ENCODE data around the gene SPEG. TPM values are rescaled to one million over a fixed set of nuclear protein-coding genes. Genes with fewer than 3 reads are reported as not detected.

Gene SPEG
- total RNA-seq, 1 experiment from 2014 or later = 23.3 TPM

GRCh38 chr2:219396863-219397457 is 37.7 kb upstream of the SPEG start:
- Mint-ChIP-seq H3K27me3 (ENCODE audit: insufficient read depth, unreplicated experiment) (no peaks in the 10 kb centered on the region), H3K36me3 (ENCODE audit: insufficient read depth, unreplicated experiment) (no peaks in the 10 kb centered on the region), H3K4me1 (ENCODE audit: insufficient read depth, unreplicated experiment) (no peaks in the 10 kb centered on the region), H3K9me3 (ENCODE audit: unreplicated experiment) (no peaks in the 10 kb centered on the region), H3K4me3 (ENCODE audit: unreplicated experiment) (no peak overlapping the region), H3K27ac (ENCODE audit: low read depth, unreplicated experiment) (no peak overlapping the region)
- ChIA-PET POLR2A (interaction anchor here (2.2 kb wide), 1 partner anchor 9 kb away, joined by 6 read pairs; the partner anchor contains the start of gene DNPEP), CTCF (interaction anchor here (0.5 to 9.1 kb wide), 3 partner anchors 10 to 144 kb away, joined by 3 to 287 read pairs (median 3); no protein-coding TSS in a partner anchor)
- no TSS peak for BruUV-seq (replicated peaks)
- no peak for DNase-seq (ENCODE audit: unreplicated experiment)
- no peak for TF ChIP-seq CTCF (IDR thresholded peaks at IDR 0.05; ENCODE audit: unreplicated experiment)
- intact Hi-C loops (cut with micrococcal nuclease) = no loop called here

GRCh38 chr2:219398721-219399363 is 35.8 kb upstream of the SPEG start:
- H3K9me3 Mint-ChIP-seq (ENCODE audit: unreplicated experiment) = no peaks in the 10 kb centered on the region

GRCh38 chr2:219399716-219400478 is 34.7 kb upstream of the SPEG start:
- H3K36me3 Mint-ChIP-seq (ENCODE audit: insufficient read depth, unreplicated experiment) = no peaks in the 10 kb centered on the region
- BruUV-seq (replicated peaks) = no TSS peak
- no peak overlapping the region for H3K4me3 Mint-ChIP-seq (ENCODE audit: unreplicated experiment)
- H3K9me3 Mint-ChIP-seq (ENCODE audit: unreplicated experiment) = no peaks in the 10 kb centered on the region
- CTCF ChIA-PET = interaction anchor here (0.5 to 9.1 kb wide), 6 partner anchors 9 to 243 kb away, joined by 3 to 287 read pairs (median 4); no protein-coding TSS in a partner anchor
- no peaks in the 10 kb centered on the region for H3K4me1 Mint-ChIP-seq (ENCODE audit: insufficient read depth, unreplicated experiment)
- H3K27me3 Mint-ChIP-seq (ENCODE audit: insufficient read depth, unreplicated experiment) = no peaks in the 10 kb centered on the region
- POLR2A ChIA-PET = interaction anchor here (0.9 kb wide), 1 partner anchor 197 kb away, joined by 3 read pairs; no protein-coding TSS in a partner anchor
- no peak for TF ChIP-seq CTCF (IDR thresholded peaks at IDR 0.05; ENCODE audit: unreplicated experiment)
- intact Hi-C loops (cut with micrococcal nuclease) = loop anchor here (5.0 kb wide), 1 partner anchor 287 kb away; no protein-coding TSS in a partner anchor
- no peak overlapping the region for H3K27ac Mint-ChIP-seq (ENCODE audit: low read depth, unreplicated experiment)
- DNase-seq (ENCODE audit: unreplicated experiment) = no peak

More at GRCh38 chr2:219398721-219399363, 35.8 kb upstream of the SPEG start:
- no peaks in the 10 kb centered on the region for H3K36me3 Mint-ChIP-seq (ENCODE audit: insufficient read depth, unreplicated experiment)
- BruUV-seq (replicated peaks) = no TSS peak
- no peak overlapping the region for H3K4me3 Mint-ChIP-seq (ENCODE audit: unreplicated experiment)
- H3K27ac Mint-ChIP-seq (ENCODE audit: low read depth, unreplicated experiment) = no peak overlapping the region
- ChIA-PET CTCF (interaction anchor here (0.6 to 9.1 kb wide), 4 partner anchors 10 to 1876 kb away, joined by 3 to 287 read pairs (median 3); no protein-coding TSS in a partner anchor), POLR2A (interaction anchor here (0.7 to 2.2 kb wide), 3 partner anchors 10 to 198 kb away, joined by 3 to 6 read pairs (median 3); partner anchors contain the start of gene DNPEP)
- H3K4me1 Mint-ChIP-seq (ENCODE audit: insufficient read depth, unreplicated experiment) = no peaks in the 10 kb centered on the region
- TF ChIP-seq CTCF (IDR thresholded peaks at IDR 0.05; ENCODE audit: unreplicated experiment) = no peak
- DNase-seq (ENCODE audit: unreplicated experiment) = no peak
- intact Hi-C loops (cut with micrococcal nuclease) = no loop called here
- H3K27me3 Mint-ChIP-seq (ENCODE audit: insufficient read depth, unreplicated experiment) = no peaks in the 10 kb centered on the region

GRCh38 chr2:219400562-219400961 is 34.1 kb upstream of the SPEG start:
- intact Hi-C loops (cut with micrococcal nuclease) = loop anchor here (5.0 kb wide), 1 partner anchor 287 kb away; no protein-coding TSS in a partner anchor
- H3K9me3 Mint-ChIP-seq (ENCODE audit: unreplicated experiment) = no peaks in the 10 kb centered on the region

More at GRCh38 chr2:219400562-219400961, 34.1 kb upstream of the SPEG start:
- Mint-ChIP-seq H3K4me3 (ENCODE audit: unreplicated experiment) (no peak overlapping the region), H3K36me3 (ENCODE audit: insufficient read depth, unreplicated experiment) (no peaks in the 10 kb centered on the region), H3K27ac (ENCODE audit: low read depth, unreplicated experiment) (no peak overlapping the region), H3K27me3 (ENCODE audit: insufficient read depth, unreplicated experiment) (no peaks in the 10 kb centered on the region), H3K4me1 (ENCODE audit: insufficient read depth, unreplicated experiment) (no peaks in the 10 kb centered on the region)
- CTCF ChIA-PET = interaction anchor here (0.5 to 9.1 kb wide), 10 partner anchors 10 to 342 kb away, joined by 3 to 287 read pairs (median 4); no protein-coding TSS in a partner anchor
- no peak for TF ChIP-seq CTCF (IDR thresholded peaks at IDR 0.05; ENCODE audit: unreplicated experiment)
- no TSS peak for BruUV-seq (replicated peaks)
- no peak for DNase-seq (ENCODE audit: unreplicated experiment)
- POLR2A ChIA-PET = no interaction called here

All from MCF 10A (cell line).